M059J (cell line): ENCODE measurements around the gene TNFSF11. TPM values are rescaled to one million over a fixed set of nuclear protein-coding genes. Genes with fewer than 3 reads are reported as not detected.
A peak's percentile ranks its signal among the peaks of the same experiment; 100 is the strongest.
"Not testable (repeated sequence)": the region's sequence is repeated elsewhere in the genome, so short reads cannot be mapped to it uniquely, and the experiment has no call there.

Source experiments
- DNase-seq: peaks from one replicate; pipeline ENCODE4 v3.0.0-alpha.2; 2012; ENCODE audit warnings: low read depth
- total RNA-seq: library from RNA; depleted of rRNA; stranded (reverse); fragments of >200 nt; shearing (Covaris generic); gene quantifications from 2 replicates; pipeline ENCODE4 v1.2.3, GENCODE V29; 2014

TNFSF11 gene
- total RNA-seq, 1 experiment from 2014 or later = not detected

GRCh38 chr13:42560320-42560719 lies 13.6 kb upstream of the TNFSF11 start:
- DNase-seq = not testable (repeated sequence)

- DNase-seq = no peak
Measured at GRCh38 chr13:42561752-42562467, 12.0 kb upstream of the TNFSF11 start.

DNA sequence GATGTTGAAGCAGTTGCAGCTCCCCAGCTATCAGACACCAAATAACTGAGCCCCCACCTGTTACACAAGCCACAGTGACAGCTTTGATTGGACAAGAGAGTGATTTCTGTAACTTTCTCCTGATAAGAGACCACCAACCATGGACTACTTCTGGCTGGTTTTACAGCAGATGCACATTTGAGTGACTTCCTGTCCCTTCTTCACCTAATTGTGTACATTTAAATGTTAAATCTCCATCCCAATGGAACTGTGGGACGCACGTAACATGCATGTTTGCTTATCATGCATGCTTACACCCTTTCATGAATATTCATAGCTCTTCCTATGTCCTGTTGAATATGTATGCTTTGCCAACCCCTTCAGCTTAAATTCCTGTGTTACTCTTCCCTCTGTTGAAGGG lies 6.0 kb upstream of the TNFSF11 start:
- DNase-seq = no peak

DNA sequence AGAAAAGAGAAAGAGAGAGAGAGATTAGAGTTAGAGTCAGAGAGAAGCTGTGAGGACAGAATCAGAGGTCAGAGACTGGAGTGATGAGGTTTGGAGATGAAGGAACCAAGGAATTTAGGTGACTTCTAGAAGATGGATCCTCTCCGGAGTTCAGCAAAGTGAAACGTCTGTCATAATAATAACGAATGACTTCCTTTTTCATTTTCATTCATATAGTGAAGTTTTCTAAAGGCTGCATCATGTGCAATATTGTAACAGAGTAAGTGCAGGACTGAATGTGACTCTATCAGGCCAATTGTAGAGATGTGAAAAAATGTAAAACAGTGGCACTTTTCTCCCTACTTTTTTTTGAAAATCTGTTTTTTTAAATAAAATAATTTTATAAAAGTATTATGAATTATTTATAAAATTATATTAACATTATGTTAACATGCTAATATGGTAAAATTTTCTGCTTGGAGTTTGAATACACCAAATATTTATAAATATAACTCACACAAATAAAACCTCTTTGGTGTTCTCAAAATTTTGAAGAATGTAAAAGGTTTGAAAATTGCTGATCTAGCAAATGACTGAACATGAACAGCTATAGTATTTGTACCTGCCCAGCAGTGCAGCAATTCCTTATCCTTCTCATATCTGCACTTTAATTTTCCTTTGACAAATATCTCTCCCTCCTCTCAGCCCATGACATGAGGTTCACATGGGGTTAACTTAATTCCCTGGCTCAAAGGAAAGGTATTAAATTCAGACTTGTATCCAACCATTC lies 4.2 kb upstream of the TNFSF11 start:
- no peak for DNase-seq

DNA sequence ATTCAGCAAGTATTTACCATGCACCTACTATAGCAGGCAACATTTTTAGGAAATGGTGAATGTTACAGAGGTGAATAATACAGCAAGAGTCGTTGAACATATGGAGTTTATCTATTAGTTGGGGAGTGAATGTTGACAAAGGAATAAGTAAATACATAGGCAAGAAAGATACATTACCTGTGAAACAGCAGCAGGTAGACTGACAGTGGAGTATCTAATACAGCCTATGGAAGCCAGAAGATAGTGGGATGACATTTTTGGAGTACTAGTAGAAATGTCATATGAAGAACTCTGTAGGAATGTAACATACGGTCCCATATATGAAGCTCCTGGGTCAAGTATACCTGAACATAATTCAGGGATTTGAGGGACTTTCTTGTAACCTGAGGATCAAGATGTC lies 2.1 kb upstream of the TNFSF11 start:
- DNase-seq = no peak

- DNase-seq = no peak
Measured at GRCh38 chr13:42574435-42575311, 721 bp downstream of the TNFSF11 start.

- no peak for DNase-seq
Measured at GRCh38 chr13:42575938-42576337, 2.0 kb downstream of the TNFSF11 start.

GRCh38 chr13:42577538-42577937 lies 3.6 kb downstream of the TNFSF11 start:
- no peak for DNase-seq

DNA sequence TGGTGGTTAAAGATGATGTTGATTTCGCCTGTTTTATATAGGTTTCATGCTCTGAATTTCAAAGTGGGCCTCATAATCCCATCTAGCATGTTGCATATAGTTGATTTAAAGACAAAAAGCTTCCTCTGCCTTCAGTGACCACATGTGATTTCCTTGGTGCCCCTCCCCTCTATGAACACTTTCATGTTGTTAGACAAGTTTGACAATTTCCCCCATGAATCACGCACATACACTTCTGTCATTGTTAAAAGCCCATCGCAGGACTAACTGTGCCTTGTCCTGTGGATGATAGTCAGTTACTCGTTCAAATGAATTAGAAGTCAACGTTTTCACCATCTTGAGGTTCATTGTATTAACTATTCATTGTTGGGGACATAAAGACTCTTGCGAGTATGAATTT lies 6.7 kb downstream of the TNFSF11 start:
- DNase-seq = no peak

GRCh38 chr13:42581427-42581826 lies 7.5 kb downstream of the TNFSF11 start:
- DNase-seq = no peak

DNA sequence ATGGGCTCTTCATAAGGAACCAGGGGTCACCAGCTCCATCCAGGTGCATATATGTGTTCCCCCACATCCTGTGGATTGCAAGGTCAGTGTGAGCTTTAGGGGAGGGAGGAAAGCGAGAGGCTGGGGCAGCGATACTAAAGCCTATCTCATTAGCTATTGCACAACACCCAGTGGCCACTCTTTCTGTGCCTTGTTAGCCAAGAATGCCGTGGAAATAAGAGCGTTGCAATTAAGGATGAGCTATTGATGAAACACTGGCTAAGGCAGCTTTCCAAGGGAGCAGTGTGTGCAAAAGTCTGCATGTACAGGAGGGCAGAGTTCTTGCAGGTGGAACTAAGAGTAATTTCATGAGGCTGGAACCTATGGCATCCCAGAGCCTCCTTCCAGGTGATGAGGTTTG lies 17.6 kb downstream of the TNFSF11 start:
- no peak for DNase-seq

DNA sequence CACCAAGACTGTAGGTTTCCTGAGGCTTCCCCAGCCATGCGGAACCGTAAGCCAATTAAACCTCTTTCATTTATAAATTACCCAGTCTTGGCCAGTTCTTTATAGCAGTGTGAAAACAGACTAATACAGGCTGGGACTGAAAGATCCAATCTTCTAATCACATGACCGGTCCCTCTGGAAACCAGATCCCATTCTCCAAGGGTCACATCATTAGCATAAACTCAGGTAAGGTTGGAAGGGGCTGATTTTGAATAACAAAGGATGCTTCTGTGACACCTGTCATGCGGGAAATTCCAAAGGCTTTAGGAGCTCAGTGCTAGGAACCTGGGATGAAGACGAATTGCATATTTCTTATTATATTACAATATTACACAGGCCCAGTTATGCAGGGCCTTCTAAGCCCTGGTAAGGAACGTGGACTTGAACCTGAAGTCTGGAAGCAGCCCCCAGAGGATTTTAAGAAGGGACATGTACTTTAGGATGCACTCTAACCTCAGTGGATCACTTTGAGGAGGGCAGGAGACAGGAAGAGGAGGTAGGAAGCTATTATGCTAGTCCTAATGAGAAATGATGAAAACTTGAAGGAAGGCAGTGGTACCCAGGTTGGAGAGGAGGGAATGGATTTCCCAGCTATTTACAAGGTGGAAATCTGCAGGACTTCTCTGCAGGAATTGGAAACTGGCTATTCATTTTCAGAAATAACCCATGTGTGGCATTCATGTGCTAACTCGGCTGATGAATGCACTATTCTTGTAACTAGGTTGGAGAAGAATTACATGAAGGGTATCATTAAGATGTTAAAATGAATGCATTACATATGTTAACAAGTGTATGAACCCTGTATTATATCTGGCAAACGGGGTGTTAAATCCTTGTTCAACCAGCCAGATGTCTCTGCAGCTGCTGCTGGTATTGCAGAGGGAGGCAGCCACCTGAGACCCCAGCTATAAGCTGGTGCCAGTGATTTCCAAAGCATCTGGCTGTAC lies 19.3 kb downstream of the TNFSF11 start:
- no peak for DNase-seq

DNA sequence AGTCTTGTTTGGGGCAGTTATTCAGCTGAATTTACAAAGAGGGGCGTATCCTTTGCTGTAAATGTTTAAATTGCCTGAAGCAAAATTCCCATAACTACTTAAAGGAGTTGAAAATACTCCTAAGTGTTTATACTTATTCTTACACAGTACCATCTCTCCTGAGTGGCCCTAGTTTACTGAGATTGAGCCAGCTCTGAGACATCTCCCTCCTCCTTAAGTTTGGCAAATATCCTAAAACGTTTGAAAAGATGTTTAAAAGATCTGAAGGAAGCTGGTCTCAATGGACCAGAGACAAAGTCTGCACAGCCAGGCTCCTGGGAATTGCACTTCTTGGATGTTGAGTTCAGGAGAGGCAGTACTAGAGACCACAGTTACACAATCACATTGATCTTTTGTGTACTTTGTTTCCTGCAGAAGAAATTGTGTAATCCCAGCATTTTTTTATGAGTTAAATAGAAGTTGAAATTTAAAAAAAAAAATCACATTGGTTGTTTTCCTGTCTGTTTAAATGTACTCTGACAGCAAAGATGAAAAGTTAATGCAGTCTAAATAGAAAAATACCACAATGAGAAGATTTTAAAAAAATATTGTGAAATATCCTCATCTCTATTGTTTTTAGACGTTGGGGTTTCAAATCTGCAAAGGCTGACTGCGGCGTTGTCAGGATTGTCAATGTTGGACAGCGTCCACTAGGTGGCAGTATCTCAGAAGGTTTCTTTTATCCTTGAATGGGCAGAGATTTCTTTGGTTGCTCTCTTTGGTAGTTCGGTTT lies 20.7 kb downstream of the TNFSF11 start:
- DNase-seq = peak; percentile 63

DNA sequence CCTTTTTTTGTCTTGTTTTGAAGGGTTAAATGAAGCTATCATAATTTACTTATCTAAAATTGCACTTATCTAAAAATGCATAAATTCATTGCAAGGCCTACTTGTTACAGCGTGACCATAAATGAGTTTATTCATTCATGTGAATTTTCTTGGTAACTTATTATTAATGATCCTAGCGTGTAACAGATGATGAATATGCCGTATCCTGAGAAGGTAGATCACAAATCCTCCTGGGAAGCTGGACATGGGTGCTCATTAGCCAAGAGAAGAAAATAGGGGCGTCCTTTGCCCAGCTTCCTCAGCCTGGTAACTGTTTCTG lies 21.3 kb downstream of the TNFSF11 start:
- no peak for DNase-seq

GRCh38 chr13:42597505-42597904 lies 23.6 kb downstream of the TNFSF11 start:
- DNase-seq = no peak

DNA sequence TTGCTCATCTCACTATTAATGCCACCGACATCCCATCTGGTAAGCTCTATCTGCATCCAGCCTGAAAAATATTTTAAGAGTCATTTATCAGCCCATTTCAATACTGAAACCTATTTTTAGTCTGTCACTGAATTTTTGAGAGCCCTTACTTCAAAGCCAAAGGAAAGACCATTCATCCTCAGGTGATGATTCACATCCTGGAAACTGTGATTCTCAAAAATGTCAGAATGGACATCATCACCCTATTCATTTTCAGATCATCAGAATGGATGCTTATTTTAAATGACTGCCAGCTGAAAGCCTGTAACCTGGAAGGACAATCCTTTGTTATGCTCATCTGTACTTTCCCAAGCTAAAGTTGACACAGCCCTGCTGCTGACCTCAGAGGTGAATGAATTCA lies 27.0 kb downstream of the TNFSF11 start:
- DNase-seq = peak; percentile 57

DNA sequence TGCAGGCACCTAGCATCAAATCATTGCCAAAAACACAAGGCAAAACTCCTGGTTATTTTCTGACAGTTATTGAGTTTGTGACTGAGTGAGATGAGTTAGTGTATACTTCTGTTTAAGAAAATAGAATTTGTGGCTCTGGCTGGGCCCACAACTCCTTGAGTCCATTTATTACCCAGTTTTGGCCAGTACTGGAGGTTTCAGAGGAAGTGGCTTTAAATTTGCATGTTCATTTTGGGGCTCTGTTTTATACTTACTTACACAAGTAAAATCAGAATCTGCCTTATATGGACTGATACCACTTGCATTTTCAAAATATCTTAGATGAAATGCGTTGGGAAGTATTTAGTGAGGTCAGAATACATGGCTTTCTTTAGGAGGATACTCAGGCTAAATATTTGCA lies 29.0 kb downstream of the TNFSF11 start:
- DNase-seq = no peak

- no peak for DNase-seq
Measured at GRCh38 chr13:42603571-42603970, 29.6 kb downstream of the TNFSF11 start.

GRCh38 chr13:42607546-42607945 lies 33.6 kb downstream of the TNFSF11 start:
- DNase-seq = no peak

- no peak for DNase-seq
Measured at GRCh38 chr13:42610649-42611048, 36.7 kb downstream of the TNFSF11 start.
